Naive B cell (primary cell): Measurements from ENCODE around the gene PSD2. TPM values are rescaled to one million over a fixed set of nuclear protein-coding genes. Genes with fewer than 3 reads are reported as not detected.

ENCODE experiments used
- ATAC-seq, 2 donors: fragments of 150-1000 bp; cut with Tn5 transposase; 2 replicates each; pipeline ENCODE4 v1.10.0; 2021; ENCODE audit warnings: low read depth in 2 of 2, mild to moderate bottlenecking in 2 of 2, moderate library complexity in 2 of 2
- DNase-seq: peaks from one replicate; pipeline ENCODE4 v3.0.0; 2022
- H3K27ac Mint-ChIP-seq, 6 donors: one replicate each; pipeline ENCODE4 v1.8.0; 2020 to 2022; ENCODE audit warnings: mild to moderate bottlenecking in 6 of 6, mixed read lengths in 6 of 6, moderate library complexity in 5 of 6, inconsistent platforms in 2 of 6
- H3K27me3 Mint-ChIP-seq, 3 donors: one replicate each; pipeline ENCODE4 v1.8.0; 2021 to 2022; ENCODE audit warnings: mixed read lengths in 3 of 3, mild to moderate bottlenecking in 1 of 3
- H3K36me3 Mint-ChIP-seq, 2 donors: one replicate each; pipeline ENCODE4 v1.8.0; 2020 to 2022; ENCODE audit warnings: mixed read lengths in 2 of 2, inconsistent platforms in 1 of 2, mild to moderate bottlenecking in 1 of 2
- H3K4me1 Mint-ChIP-seq, 3 donors: one replicate each; pipeline ENCODE4 v1.8.0; 2020 to 2022; ENCODE audit warnings: mixed read lengths in 3 of 3, inconsistent platforms in 1 of 3, mild to moderate bottlenecking in 1 of 3, moderate library complexity in 1 of 3
- H3K4me3 Mint-ChIP-seq, 8 donors: one replicate each; pipeline ENCODE4 v1.8.0; 2020 to 2022; ENCODE audit warnings: mild to moderate bottlenecking in 8 of 8, mixed read lengths in 8 of 8, moderate library complexity in 8 of 8, inconsistent platforms in 2 of 8
- H3K9me3 Mint-ChIP-seq, 7 donors: one replicate each; pipeline ENCODE4 v1.8.0; 2020 to 2022; ENCODE audit warnings: mixed read lengths in 7 of 7, mild to moderate bottlenecking in 5 of 7, inconsistent platforms in 2 of 7, moderate library complexity in 1 of 7
- polyA plus RNA-seq, 6 donors: library from polyadenylated mRNA; unstranded; fragments of 300-500 nt; fragmentation: Illumina TruSeq; gene quantifications; one replicate each; pipeline ENCODE4 v1.2.3, GENCODE V29; 2021; ENCODE audit warnings: low read depth in 6 of 6

PSD2 gene
- polyA plus RNA-seq, 6 donors from 2014 or later = not detected

- H3K27ac Mint-ChIP-seq = peak overlapping the region in 5 of 6 donors; percentile 40 to 76 (median 45)
- peaks cover 57 to 73% (median 68%) of the 10 kb centered on the region in 3 donors for H3K4me1 Mint-ChIP-seq
- H3K9me3 Mint-ChIP-seq = no peaks in the 10 kb centered on the region
- H3K27me3 Mint-ChIP-seq = peaks cover 12 to 19% (median 15%) of the 10 kb centered on the region in 3 donors
- no peak for ATAC-seq
- no peak for DNase-seq
- no peaks in the 10 kb centered on the region for H3K36me3 Mint-ChIP-seq
- peak overlapping the region in 7 of 8 donors; percentile 9 to 69 (median 57) for H3K4me3 Mint-ChIP-seq
These were observed 37.0 kb upstream of the PSD2 start for GRCh38 chr5:139758510-139759075.

GRCh38 chr5:139759219-139759721, 36.3 kb upstream of the PSD2 start:
- DNase-seq (no peak), ATAC-seq (no peak)
- Mint-ChIP-seq H3K36me3 (no peaks in the 10 kb centered on the region), H3K4me1 (peaks cover 64 to 80% (median 74%) of the 10 kb centered on the region in 3 donors), H3K27me3 (peaks cover 17 to 22% (median 19%) of the 10 kb centered on the region in 3 donors), H3K9me3 (no peaks in the 10 kb centered on the region), H3K4me3 (peak overlapping the region in 5 of 8 donors; percentile 17 to 57 (median 45)), H3K27ac (peak overlapping the region in 5 of 6 donors; percentile 40 to 88 (median 54))

- Mint-ChIP-seq H3K9me3 (no peaks in the 10 kb centered on the region), H3K4me3 (peak overlapping the region in 4 of 8 donors; percentile 14 to 69 (median 44)), H3K36me3 (no peaks in the 10 kb centered on the region), H3K4me1 (peaks cover 66 to 80% (median 75%) of the 10 kb centered on the region in 3 donors), H3K27ac (peak overlapping the region in 4 of 6 donors; percentile 9 to 91 (median 77)), H3K27me3 (peaks cover 13 to 18% (median 17%) of the 10 kb centered on the region in 3 donors)
- DNase-seq (no peak), ATAC-seq (no peak)
These were observed 35.2 kb upstream of the PSD2 start for GRCh38 chr5:139760066-139761056.

- peaks cover 10 to 15% (median 12%) of the 10 kb centered on the region in 3 donors for H3K27me3 Mint-ChIP-seq
- no peak for ATAC-seq
- H3K27ac Mint-ChIP-seq = peak overlapping the region in 2 of 6 donors; percentile 32 to 58
- H3K4me3 Mint-ChIP-seq = no peak overlapping the region
- H3K4me1 Mint-ChIP-seq = peaks cover 67 to 81% (median 76%) of the 10 kb centered on the region in 3 donors
- no peaks in the 10 kb centered on the region for H3K36me3 Mint-ChIP-seq
- H3K9me3 Mint-ChIP-seq = no peaks in the 10 kb centered on the region
- DNase-seq = no peak
These were observed 34.6 kb upstream of the PSD2 start for GRCh38 chr5:139761057-139761450.

GRCh38 chr5:139761501-139761900, 34.1 kb upstream of the PSD2 start:
- Mint-ChIP-seq H3K9me3 (no peaks in the 10 kb centered on the region), H3K27me3 (peaks cover 10 to 15% (median 12%) of the 10 kb centered on the region in 3 donors), H3K4me3 (no peak overlapping the region), H3K4me1 (peaks cover 62 to 77% (median 74%) of the 10 kb centered on the region in 3 donors), H3K36me3 (no peaks in the 10 kb centered on the region), H3K27ac (peak overlapping the region in 1 of 6 donors; percentile 88)
- DNase-seq = no peak
- ATAC-seq = no peak

- Mint-ChIP-seq H3K27ac (peak overlapping the region in 4 of 6 donors; percentile 44 to 61 (median 54)), H3K9me3 (no peaks in the 10 kb centered on the region), H3K36me3 (no peaks in the 10 kb centered on the region), H3K27me3 (peaks cover 10 to 12% (median 10%) of the 10 kb centered on the region in 3 donors), H3K4me1 (peaks cover 56 to 70% (median 62%) of the 10 kb centered on the region in 3 donors), H3K4me3 (peak overlapping the region in 3 of 8 donors; percentile 6 to 71 (median 70))
- no peak for ATAC-seq
- no peak for DNase-seq
These were observed 32.9 kb upstream of the PSD2 start for GRCh38 chr5:139762615-139763170.

- peaks cover 49 to 63% (median 55%) of the 10 kb centered on the region in 3 donors for H3K4me1 Mint-ChIP-seq
- peak overlapping the region; percentile 65 to 96 (median 90) for H3K27ac Mint-ChIP-seq
- H3K9me3 Mint-ChIP-seq = no peaks in the 10 kb centered on the region
- ATAC-seq = no peak
- H3K4me3 Mint-ChIP-seq = peak overlapping the region in 6 of 8 donors; percentile 6 to 76 (median 67)
- no peaks in the 10 kb centered on the region for H3K36me3 Mint-ChIP-seq
- no peak for DNase-seq
- H3K27me3 Mint-ChIP-seq = peaks cover 7 to 12% (median 9%) of the 10 kb centered on the region in 3 donors
These were observed 32.2 kb upstream of the PSD2 start for GRCh38 chr5:139763280-139763929.

GRCh38 chr5:139763930-139764791, 31.4 kb upstream of the PSD2 start:
- Mint-ChIP-seq H3K9me3 (no peaks in the 10 kb centered on the region), H3K36me3 (no peaks in the 10 kb centered on the region), H3K4me3 (peak overlapping the region; percentile 6 to 91 (median 78)), H3K4me1 (peaks cover 41 to 55% (median 48%) of the 10 kb centered on the region in 3 donors), H3K27ac (peak overlapping the region; percentile 93 to 98 (median 96)), H3K27me3 (peaks cover 6 to 12% (median 9%) of the 10 kb centered on the region in 3 donors)
- peak; percentile 84 for DNase-seq
- ATAC-seq = peak; percentile 59 to 70

- DNase-seq (no peak), ATAC-seq (no peak)
- peaks cover 6 to 12% (median 9%) of the 10 kb centered on the region in 3 donors for H3K27me3 Mint-ChIP-seq
- no peaks in the 10 kb centered on the region for H3K9me3 Mint-ChIP-seq
- peak overlapping the region; percentile 93 to 98 (median 96) for H3K27ac Mint-ChIP-seq
- peak overlapping the region; percentile 66 to 91 (median 78) for H3K4me3 Mint-ChIP-seq
- H3K36me3 Mint-ChIP-seq = no peaks in the 10 kb centered on the region
- H3K4me1 Mint-ChIP-seq = peaks cover 34 to 47% (median 40%) of the 10 kb centered on the region in 3 donors
These were observed 30.7 kb upstream of the PSD2 start for GRCh38 chr5:139764886-139765408.

- Mint-ChIP-seq H3K9me3 (no peaks in the 10 kb centered on the region), H3K36me3 (no peaks in the 10 kb centered on the region), H3K27me3 (peaks cover 6 to 12% (median 9%) of the 10 kb centered on the region in 3 donors), H3K27ac (peak overlapping the region; percentile 88 to 98 (median 94)), H3K4me3 (peak overlapping the region; percentile 71 to 91 (median 81)), H3K4me1 (peaks cover 27 to 41% (median 33%) of the 10 kb centered on the region in 3 donors)
- DNase-seq = peak; percentile 82
- peak; percentile 62 to 74 for ATAC-seq
These were observed 30.0 kb upstream of the PSD2 start for GRCh38 chr5:139765409-139766217.

GRCh38 chr5:139767960-139768359, 27.6 kb upstream of the PSD2 start:
- ATAC-seq (no peak), DNase-seq (no peak)
- Mint-ChIP-seq H3K27me3 (peaks cover 6 to 12% (median 9%) of the 10 kb centered on the region in 3 donors), H3K4me1 (peaks cover 22 to 28% (median 27%) of the 10 kb centered on the region in 3 donors), H3K4me3 (no peak overlapping the region), H3K36me3 (no peaks in the 10 kb centered on the region), H3K27ac (no peak overlapping the region), H3K9me3 (no peaks in the 10 kb centered on the region)
